Upper lobe of left lung (tissue), 6 donors: Measurements from ENCODE around the gene WFDC9. TPM values are rescaled to one million over a fixed set of nuclear protein-coding genes. Genes with fewer than 3 reads are reported as not detected.
"Not testable (repeated sequence)": the region's sequence is repeated elsewhere in the genome, so short reads cannot be mapped to it uniquely, and the experiment has no call there.

ENCODE experiments used
- ATAC-seq, 2 donors: fragments of 200-7000 bp; cut with Tn5 transposase; one replicate each; pipeline ENCODE4 v1.9.1; 2022; ENCODE audit warnings: mild to moderate bottlenecking in 2 of 2, moderate library complexity in 2 of 2; ENCODE audit not compliant: low FRiP score in 2 of 2
- DNase-seq, 2 donors: peaks; one replicate each; pipeline ENCODE4 v3.0.0-alpha.2; 2019 to 2020
- H3K27ac ChIP-seq, 4 donors: fragments of 200-600 bp; sonication (generic); one replicate each; pipeline ENCODE4 v1.5.1; 2016 to 2019
- H3K27me3 ChIP-seq, 4 donors: fragments of 200-600 bp; sonication (generic); one replicate each; pipeline ENCODE4 v1.5.1; 2017 to 2019
- H3K36me3 ChIP-seq, 4 donors: fragments of 200-600 bp; sonication (generic); one replicate each; pipeline ENCODE4 v1.5.1; 2016 to 2019
- H3K4me1 ChIP-seq, 4 donors: fragments of 200-600 bp; sonication (generic); one replicate each; pipeline ENCODE4 v1.5.1; 2018 to 2019
- H3K4me3 ChIP-seq, 4 donors: fragments of 200-600 bp; sonication (generic); one replicate each; pipeline ENCODE4 v1.5.1; 2017 to 2019; ENCODE audit warnings: mild to moderate bottlenecking in 2 of 4, moderate library complexity in 1 of 4
- H3K9me3 ChIP-seq, 4 donors: fragments of 200-600 bp; sonication (generic); one replicate each; pipeline ENCODE4 v1.5.1; 2018 to 2019
- CTCF ChIP-seq, 6 experiments: fragments of 450-650 bp in 4 of 6; fragments of 200-600 bp in 2 of 6; sonication (generic) in 2 of 6; IDR thresholded peaks; one replicate each; pipeline ENCODE4 v1.5.1; 2016 to 2019; ENCODE audit warnings: antibody characterized with exemption in 6 of 6
- EP300 ChIP-seq, 4 donors: sonication (generic); formaldehyde crosslinking; IDR thresholded peaks; one replicate each; pipeline ENCODE4 v1.5.1; 2017; ENCODE audit warnings: antibody characterized with exemption in 4 of 4, control low read depth in 2 of 4
- POLR2A ChIP-seq, 4 donors: fragments of 450-650 bp; IDR thresholded peaks; one replicate each; pipeline ENCODE4 v1.5.1; 2016 to 2017; ENCODE audit warnings: antibody characterized with exemption in 4 of 4, mild to moderate bottlenecking in 2 of 4
- POLR2AphosphoS5 ChIP-seq, 2 donors: sonication (generic); formaldehyde crosslinking; IDR thresholded peaks; one replicate each; pipeline ENCODE4 v1.5.1; 2017; ENCODE audit warnings: antibody characterized with exemption in 2 of 2
- WGBS, 2 donors: methylation state at CpG; one replicate each; pipeline ENCODE4 v1.1.5; 2017 to 2018; 5-methylcytosine and 5-hydroxymethylcytosine counted together
- total RNA-seq, 6 donors: library from RNA; depleted of rRNA in 4 of 6; stranded (reverse); fragments of >200 nt in 4 of 6; gene quantifications; one replicate each; pipeline versions ENCODE4 v1.1.0 to v1.2.1, GENCODE V29; 2016 to 2021
- donor health status: DM: no; HTN: no; CAD: no; lungs with moderate emphysema.
- donor health status: DM: no; HTN: yes; CAD: no; lungs with severe emphysema.

Gene WFDC9
- total RNA-seq: not detected

GRCh38 chr20:45631184-45631583, at the start of gene WFDC9:
Gene WFDC9, minus strand, starts transcription at chr20:45631284. Its CDS starts 21,103 bp downstream, at chr20:45610181.
- TF ChIP-seq POLR2AphosphoS5 (IDR thresholded peaks at IDR 0.05) (no peak), EP300 (IDR thresholded peaks at IDR 0.05) (no peak), CTCF (IDR thresholded peaks at IDR 0.05) (no peak), POLR2A (IDR thresholded peaks at IDR 0.05) (no peak)
- no peak within 1 kb of the TSS for H3K27ac ChIP-seq

GRCh38 chr20:45679650-45680049, 48.6 kb upstream of the WFDC9 start:
- no peak for DNase-seq

More at GRCh38 chr20:45631184-45631583, at the start of gene WFDC9:
- no peaks in the 10 kb centered on the region for H3K36me3 ChIP-seq
- no peaks in the 10 kb centered on the region for H3K9me3 ChIP-seq
- H3K4me1 ChIP-seq: no peaks in the 10 kb centered on the region
- H3K27me3 ChIP-seq: no peaks in the 10 kb centered on the region
- no peak for DNase-seq
- H3K4me3 ChIP-seq: no peak within 1 kb of the TSS
- ATAC-seq: no peak
- 74 to 84% methylated on average over 4 of the region's 4 CpGs for WGBS, 2 donors

GRCh38 chr20:45672765-45673164, 41.7 kb upstream of the WFDC9 start:
- Histone ChIP-seq H3K4me1 (no peaks in the 10 kb centered on the region), H3K27ac (no peak overlapping the region), H3K4me3 (no peak overlapping the region), H3K36me3 (no peaks in the 10 kb centered on the region), H3K27me3 (no peaks in the 10 kb centered on the region), H3K9me3 (peaks cover 0 to 4% (median under 1%) of the 10 kb centered on the region in 4 donors)
- ATAC-seq: no peak
- TF ChIP-seq CTCF (IDR thresholded peaks at IDR 0.05) (no peak), POLR2A (IDR thresholded peaks at IDR 0.05) (no peak), POLR2AphosphoS5 (IDR thresholded peaks at IDR 0.05) (no peak), EP300 (IDR thresholded peaks at IDR 0.05) (no peak)
- DNase-seq: no peak

More at GRCh38 chr20:45679650-45680049, 48.6 kb upstream of the WFDC9 start:
- Histone ChIP-seq H3K9me3 (peaks cover 4 to 28% (median 21%) of the 10 kb centered on the region in 4 donors), H3K4me1 (no peaks in the 10 kb centered on the region), H3K4me3 (no peak overlapping the region), H3K27ac (no peak overlapping the region), H3K36me3 (no peaks in the 10 kb centered on the region), H3K27me3 (no peaks in the 10 kb centered on the region)
- no peak for TF ChIP-seq POLR2A (IDR thresholded peaks at IDR 0.05)
- no peak for ATAC-seq

GRCh38 chr20:45670139-45670538, 39.1 kb upstream of the WFDC9 start, which contains the start of gene WFDC11:
Gene WFDC11, minus strand, starts transcription at chr20:45670239. Its CDS starts 19,639 bp downstream, at chr20:45650600.
- H3K9me3 ChIP-seq: peaks cover 0 to 4% (median 0%) of the 10 kb centered on the region in 4 donors
- no peak within 1 kb of the TSS for H3K27ac ChIP-seq
- no peaks in the 10 kb centered on the region for H3K36me3 ChIP-seq
- DNase-seq (no peak), ATAC-seq (no peak)
- no peaks in the 10 kb centered on the region for H3K4me1 ChIP-seq
- 72 to 87% methylated on average over 1 of the region's 1 CpG for WGBS, 2 donors
- H3K27me3 ChIP-seq: no peaks in the 10 kb centered on the region
- no peak for TF ChIP-seq CTCF (IDR thresholded peaks at IDR 0.05)
- TF ChIP-seq POLR2AphosphoS5 (IDR thresholded peaks at IDR 0.05): no peak
- no peak for TF ChIP-seq POLR2A (IDR thresholded peaks at IDR 0.05)
- TF ChIP-seq EP300 (IDR thresholded peaks at IDR 0.05): no peak
- no peak within 1 kb of the TSS for H3K4me3 ChIP-seq

- not testable (repeated sequence) for H3K4me3 ChIP-seq, ATAC-seq, H3K9me3 ChIP-seq, DNase-seq, H3K36me3 ChIP-seq, H3K27me3 ChIP-seq, H3K27ac ChIP-seq, H3K4me1 ChIP-seq
- 75 to 81% methylated on average over 3 of the region's 3 CpGs for WGBS, 2 donors
These were observed 26.0 kb upstream of the WFDC9 start for GRCh38 chr20:45657038-45657437.

GRCh38 chr20:45651726-45652125, 20.6 kb upstream of the WFDC9 start:
- WGBS, 2 donors: 52 to 64% methylated on average over 7 of the region's 7 CpGs
- H3K4me1 ChIP-seq, H3K27ac ChIP-seq, H3K4me3 ChIP-seq, ATAC-seq, H3K36me3 ChIP-seq, H3K27me3 ChIP-seq, H3K9me3 ChIP-seq: not testable (repeated sequence)
- peak; percentile 26 to 82 for DNase-seq
